NB4 (cell line): Measurements from ENCODE around the gene DHPS.

Source experiments
- CTCF ChIP-seq: IDR thresholded peaks from one replicate; pipeline ENCODE4 v1.5.1; 2012; ENCODE audit warnings: low read depth, low read length
- MYC ChIP-seq: IDR thresholded peaks from 2 replicates; pipeline ENCODE4 v1.6.1; 2011; ENCODE audit warnings: low read depth, low read length
- POLR2A ChIP-seq: IDR thresholded peaks from 2 replicates; pipeline ENCODE4 v1.6.1; 2011; ENCODE audit warnings: mild to moderate bottlenecking; ENCODE audit not compliant: insufficient read length; ENCODE audit errors: extremely low read depth
- TF ChIP-seq, protein P1 (sequence below): IDR thresholded peaks from 2 replicates; pipeline ENCODE4 v1.6.1; 2011; ENCODE audit warnings: low read depth, low read length

DNA sequence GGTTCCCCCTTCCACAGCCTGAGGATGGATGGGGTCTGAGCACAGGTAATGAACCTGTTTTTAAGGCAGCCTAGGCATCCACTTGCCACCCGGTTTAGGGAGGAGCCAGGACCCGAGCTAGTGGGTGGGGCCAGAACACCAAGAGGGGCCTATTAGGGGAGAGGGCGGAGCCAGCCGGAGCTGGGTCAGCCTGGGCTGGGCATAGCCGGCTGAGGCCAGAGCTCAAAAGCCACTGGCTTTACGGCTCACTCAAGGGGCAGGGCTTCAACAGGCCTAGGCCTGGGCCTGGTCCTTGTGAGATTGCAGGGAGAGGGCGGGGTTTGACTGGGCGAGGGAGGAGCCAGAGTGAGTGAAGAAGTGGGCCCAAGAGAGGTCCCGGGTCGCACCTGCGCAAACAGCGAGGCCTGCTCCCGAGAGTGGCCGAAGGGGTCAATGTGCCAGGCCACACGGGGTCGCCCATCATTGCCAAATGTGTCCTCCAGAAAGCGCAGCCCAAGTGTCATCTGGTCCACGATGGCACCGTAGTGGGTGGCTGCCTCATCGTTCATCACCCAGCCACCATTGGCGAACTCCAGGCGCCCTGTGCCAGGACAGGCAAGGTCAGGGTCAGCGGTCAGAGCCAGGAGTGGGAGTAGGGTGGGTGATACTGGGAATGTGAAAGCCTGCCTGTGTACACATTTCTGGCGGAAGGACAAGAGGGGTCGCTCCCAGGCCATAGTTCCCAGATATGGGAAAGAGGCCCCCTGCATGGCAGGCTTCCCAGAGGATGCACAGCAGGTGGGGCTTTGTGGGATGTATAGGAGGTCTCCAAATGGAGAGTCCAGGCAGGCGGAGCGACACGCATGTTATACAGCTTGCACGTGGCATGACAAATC is 17.0 kb downstream of the DHPS start:
- TF ChIP-seq, protein P1, sequence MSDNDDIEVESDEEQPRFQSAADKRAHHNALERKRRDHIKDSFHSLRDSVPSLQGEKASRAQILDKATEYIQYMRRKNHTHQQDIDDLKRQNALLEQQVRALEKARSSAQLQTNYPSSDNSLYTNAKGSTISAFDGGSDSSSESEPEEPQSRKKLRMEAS = no peak
- TF ChIP-seq POLR2A = no peak
- no peak for TF ChIP-seq CTCF
- TF ChIP-seq MYC = no peak
